CD4-positive, alpha-beta T cell treated with Interleukin-15 for 1 hour (primary cell): ENCODE measurements around the gene EPHA8.

Source experiments
- DNase-seq: peaks from one replicate; pipeline ENCODE4 v3.0.0-alpha.2; 2020

The EPHA8 gene

GRCh38 chr1:22595108-22595507 lies 31.8 kb downstream of the EPHA8 start:
- DNase-seq = no peak

GRCh38 chr1:22597301-22597965 lies 34.1 kb downstream of the EPHA8 start:
- no peak for DNase-seq

- no peak for DNase-seq
These were observed 34.7 kb downstream of the EPHA8 start for GRCh38 chr1:22597996-22598395.

DNA sequence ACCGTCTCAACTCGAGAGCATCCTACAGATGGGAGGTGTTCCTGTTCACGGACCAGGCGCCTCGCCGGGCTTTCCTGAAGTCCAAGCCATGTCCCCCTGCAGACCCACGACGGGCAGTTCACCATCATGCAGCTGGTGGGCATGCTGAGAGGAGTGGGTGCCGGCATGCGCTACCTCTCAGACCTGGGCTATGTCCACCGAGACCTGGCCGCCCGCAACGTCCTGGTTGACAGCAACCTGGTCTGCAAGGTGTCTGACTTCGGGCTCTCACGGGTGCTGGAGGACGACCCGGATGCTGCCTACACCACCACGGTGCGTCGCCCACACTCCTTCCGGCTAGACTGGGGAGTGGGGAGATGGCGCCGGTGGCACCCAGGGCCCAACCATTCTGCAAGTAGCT lies 35.4 kb downstream of the EPHA8 start:
- DNase-seq = no peak

- DNase-seq = no peak
These were observed 37.0 kb downstream of the EPHA8 start for GRCh38 chr1:22600071-22600816.

- no peak for DNase-seq
These were observed 37.7 kb downstream of the EPHA8 start for GRCh38 chr1:22600817-22601605.

DNA sequence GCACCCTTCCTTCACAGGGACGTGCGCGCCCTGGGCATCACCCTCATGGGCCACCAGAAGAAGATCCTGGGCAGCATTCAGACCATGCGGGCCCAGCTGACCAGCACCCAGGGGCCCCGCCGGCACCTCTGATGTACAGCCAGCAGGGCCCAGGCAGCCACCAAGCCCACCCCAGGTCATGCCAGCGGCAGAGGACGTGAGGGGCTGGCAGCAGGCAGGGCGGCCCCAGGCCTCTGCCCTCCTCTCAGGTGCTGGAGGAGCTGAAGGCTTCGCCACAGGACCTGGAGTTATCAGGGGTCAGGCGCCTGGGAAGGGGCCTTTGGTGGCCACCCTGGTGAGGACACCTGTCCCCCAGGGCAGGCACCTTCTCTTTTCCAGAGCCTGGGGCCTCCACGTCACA lies 38.3 kb downstream of the EPHA8 start:
- no peak for DNase-seq

DNA sequence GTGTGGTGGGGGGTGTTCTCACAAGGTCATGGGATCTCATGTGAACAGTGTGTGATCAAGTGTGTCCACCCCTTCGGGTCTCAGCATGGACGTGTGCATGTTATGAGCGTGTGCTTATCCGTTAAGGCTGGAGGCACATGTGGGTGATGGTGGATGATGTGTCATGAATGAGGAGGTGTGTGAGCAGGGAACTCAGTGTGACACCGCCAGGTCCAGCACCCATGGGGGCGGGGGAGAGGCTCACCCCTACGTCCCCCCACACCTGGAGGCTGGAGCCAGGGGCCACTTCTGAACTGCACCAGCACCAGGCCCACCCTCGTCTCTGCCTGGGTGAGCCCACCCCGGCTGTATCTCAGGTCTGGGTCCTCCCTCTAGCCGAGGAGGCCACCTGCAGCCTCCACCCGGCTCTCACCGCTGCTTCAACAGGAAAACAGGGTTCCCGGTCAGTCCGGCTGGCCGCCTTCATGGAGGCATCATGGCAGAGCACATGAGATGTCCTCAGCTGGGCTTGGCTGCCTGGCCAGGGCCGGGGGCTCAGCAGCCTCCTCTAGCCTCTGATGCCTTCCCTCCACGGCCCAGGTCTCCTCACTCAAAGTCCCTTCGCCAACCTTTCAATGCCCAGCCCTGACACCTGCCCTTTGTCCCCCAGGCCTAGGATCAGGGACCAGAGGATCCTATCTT lies 38.9 kb downstream of the EPHA8 start:
- no peak for DNase-seq

DNA sequence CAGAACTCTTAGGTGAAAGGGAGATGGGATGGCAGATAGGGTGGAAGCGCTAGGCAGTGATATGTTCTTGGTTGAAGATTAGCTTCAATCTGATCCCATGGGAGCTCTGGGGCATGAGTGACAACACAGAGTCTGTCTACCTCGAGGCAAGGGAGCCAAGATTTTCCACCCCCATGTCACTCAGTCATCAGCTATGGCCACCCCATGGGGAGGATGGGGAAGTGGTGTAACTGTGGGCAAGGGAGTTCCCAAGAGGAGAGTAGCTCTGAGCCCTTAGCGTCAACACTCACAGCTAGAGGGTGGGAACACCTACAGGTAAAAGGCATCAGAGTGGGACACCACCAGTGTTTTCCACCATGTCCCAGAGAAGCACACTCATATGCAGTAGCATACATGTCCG lies 42.9 kb downstream of the EPHA8 start:
- DNase-seq = no peak

DNA sequence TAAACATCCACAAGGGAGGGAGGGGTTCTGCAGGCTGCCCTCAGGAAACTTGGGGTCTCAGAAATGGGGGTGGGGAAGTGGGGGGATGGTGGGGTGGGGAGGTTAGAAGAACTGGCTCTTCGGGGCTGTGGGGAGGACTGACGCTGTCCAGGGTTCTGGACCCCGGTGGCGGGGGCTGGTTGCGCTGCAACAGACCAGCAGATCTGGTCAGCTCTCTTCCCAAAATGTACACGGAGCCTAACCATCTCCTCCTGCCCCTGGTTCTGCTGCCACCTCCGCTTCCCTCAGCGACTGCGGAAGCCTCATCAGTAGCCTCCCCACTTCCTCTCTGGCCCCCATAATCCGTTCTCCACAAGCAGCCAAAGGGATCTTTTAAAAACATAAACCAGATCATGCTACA lies 43.9 kb downstream of the EPHA8 start:
- DNase-seq = no peak

- no peak for DNase-seq
These were observed 45.1 kb downstream of the EPHA8 start for GRCh38 chr1:22608361-22608760.

GRCh38 chr1:22609291-22609690 lies 46.0 kb downstream of the EPHA8 start:
- no peak for DNase-seq

GRCh38 chr1:22611530-22611947 lies 48.2 kb downstream of the EPHA8 start:
- DNase-seq = no peak

- DNase-seq = no peak
These were observed 49.6 kb downstream of the EPHA8 start for GRCh38 chr1:22612671-22613571.

GRCh38 chr1:22613572-22613918 lies 50.3 kb downstream of the EPHA8 start:
- no peak for DNase-seq

- DNase-seq = no peak
These were observed 50.7 kb downstream of the EPHA8 start for GRCh38 chr1:22613951-22614350.

DNA sequence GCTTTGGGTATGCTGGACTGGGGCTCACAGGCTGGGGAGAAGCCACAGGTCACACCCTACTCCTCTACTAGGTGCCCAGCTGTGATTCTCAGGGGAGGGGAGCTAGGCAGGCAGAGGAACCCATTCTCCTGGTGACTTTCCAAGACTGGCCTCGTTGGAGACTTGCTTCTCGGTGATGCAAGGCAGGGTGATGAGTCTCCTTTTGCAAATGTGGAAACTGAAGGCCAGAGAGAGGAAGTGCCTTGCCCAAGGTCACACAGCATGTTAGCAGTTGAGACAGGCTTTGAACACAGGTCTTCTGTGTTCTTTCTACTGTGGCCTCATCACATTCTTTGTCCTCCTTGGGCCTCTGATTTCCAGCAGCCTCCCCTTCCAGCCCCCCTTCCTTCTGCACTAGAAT lies 52.6 kb downstream of the EPHA8 start:
- no peak for DNase-seq

GRCh38 chr1:22616571-22616970 lies 53.3 kb downstream of the EPHA8 start:
- no peak for DNase-seq

GRCh38 chr1:22618056-22618455 lies 54.8 kb downstream of the EPHA8 start:
- DNase-seq = no peak

- no peak for DNase-seq
These were observed 56.0 kb downstream of the EPHA8 start for GRCh38 chr1:22619252-22619651.

DNA sequence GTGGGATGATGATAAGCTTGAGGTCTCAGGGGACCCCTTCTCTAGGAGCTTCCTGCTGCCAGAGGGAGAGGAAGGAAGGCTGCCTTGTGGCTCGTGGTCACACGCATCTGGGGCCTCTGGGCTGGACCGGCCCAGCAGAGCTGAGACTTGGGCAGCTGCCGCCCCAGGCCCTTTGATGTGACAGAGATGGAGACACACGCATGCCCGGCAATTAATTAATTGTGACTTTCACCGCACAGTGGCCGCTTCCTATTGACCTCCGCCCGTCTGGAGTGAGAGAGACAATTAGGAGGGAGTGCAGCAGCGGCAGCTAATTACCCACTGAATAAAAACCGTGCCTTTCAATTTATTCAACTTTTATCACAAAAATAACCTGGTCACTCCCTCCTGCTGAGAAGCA lies 56.5 kb downstream of the EPHA8 start:
- no peak for DNase-seq

DNA sequence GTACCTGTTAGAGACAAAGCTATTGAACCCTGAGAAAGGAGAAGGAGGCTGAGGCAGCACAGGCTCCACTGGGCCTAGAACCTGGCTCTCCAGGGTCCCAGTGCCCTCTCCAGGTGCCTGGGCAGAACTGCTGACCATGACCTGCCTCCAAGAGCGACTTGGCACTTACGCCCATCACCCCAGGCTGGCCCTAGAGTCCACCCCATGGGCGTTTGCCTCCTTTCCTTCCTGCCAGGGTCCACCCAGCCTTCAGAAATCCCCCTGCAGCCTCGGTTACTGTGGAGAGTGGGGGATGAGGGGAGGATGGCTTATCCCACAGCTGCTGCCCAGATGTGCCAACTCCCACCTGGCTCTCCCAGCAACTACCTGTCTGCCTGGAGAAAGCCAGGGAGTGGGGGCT lies 58.5 kb downstream of the EPHA8 start:
- DNase-seq = no peak
